Esophagus muscularis mucosa (tissue), 4 donors: ENCODE results near the gene MACROD2. TPM values are rescaled to one million over a fixed set of nuclear protein-coding genes. Genes with fewer than 3 reads are reported as not detected.

Experiments used
- DNase-seq: peaks from one replicate; pipeline ENCODE4 v3.0.0-alpha.2; 2017; ENCODE audit errors: extremely low spot score
- H3K27ac ChIP-seq, 4 donors: fragments of 200-600 bp; sonication (generic); replicated peaks in 1 of 4; 1 replicate in 3 of 4; 2 replicates in 1 of 4; pipeline ENCODE4 v1.5.1; 2016 to 2019; ENCODE audit warnings: mild to moderate bottlenecking in 1 of 4
- H3K27me3 ChIP-seq, 4 donors: fragments of 200-600 bp; sonication (generic); one replicate each; pipeline versions ENCODE4 v1.5.1 to v1.6.0; 2016 to 2019
- H3K36me3 ChIP-seq, 4 donors: fragments of 200-600 bp; sonication (generic); one replicate each; pipeline ENCODE4 v1.5.1; 2016 to 2019
- H3K4me1 ChIP-seq, 4 donors: fragments of 200-600 bp; sonication (generic); one replicate each; pipeline ENCODE4 v1.5.1; 2016 to 2019
- H3K4me3 ChIP-seq, 4 donors: fragments of 200-600 bp; sonication (generic); 1 replicate in 2 of 4; 2 replicates in 2 of 4; pipeline ENCODE4 v1.5.1; 2016 to 2019; ENCODE audit warnings: mild to moderate bottlenecking in 4 of 4, moderate library complexity in 1 of 4
- H3K9me3 ChIP-seq, 4 donors: fragments of 200-600 bp; sonication (generic); 1 replicate in 3 of 4; 2 replicates in 1 of 4; pipeline ENCODE4 v1.5.1; 2016 to 2019
- CTCF ChIP-seq, 3 experiments: fragments of 200-600 bp in 2 of 3; fragments of 450-650 bp in 1 of 3; sonication (generic) in 2 of 3; IDR thresholded peaks; one replicate each; pipeline ENCODE4 v1.5.1; 2017 to 2019; ENCODE audit warnings: antibody characterized with exemption in 3 of 3, mild to moderate bottlenecking in 2 of 3, moderate library complexity in 1 of 3
- EP300 ChIP-seq: sonication (generic); formaldehyde crosslinking; IDR thresholded peaks from one replicate; pipeline ENCODE4 v1.6.1; 2017; ENCODE audit warnings: antibody characterized with exemption
- POLR2A ChIP-seq: fragments of 450-650 bp; IDR thresholded peaks from one replicate; pipeline ENCODE4 v1.6.1; 2017; ENCODE audit warnings: antibody characterized with exemption, moderate library complexity, mild to moderate bottlenecking, low read depth
- POLR2AphosphoS5 ChIP-seq, 2 donors: sonication (generic); formaldehyde crosslinking; IDR thresholded peaks; one replicate each; pipeline ENCODE4 v1.6.1; 2017; ENCODE audit warnings: antibody characterized with exemption in 2 of 2
- WGBS: methylation state at CpG from one replicate; pipeline ENCODE4 v1.1.5; 2018; 5-methylcytosine and 5-hydroxymethylcytosine counted together
- intact Hi-C: fragments of 100-400 bp; cut with DNase I; formaldehyde crosslinking; loops from one replicate; pipeline ENCODE4 v1.15.1; 2023
- total RNA-seq, 4 donors: library from RNA; depleted of rRNA; stranded (reverse); fragments of >200 nt; gene quantifications; one replicate each; pipeline versions ENCODE4 v1.1.0 to v1.2.1, GENCODE V29; 2016

Gene MACROD2
- total RNA-seq, 4 donors from 2014 or later, result 1.4 to 3.6 (median 2.6) TPM

GRCh38 chr20:14580418-14581074, 585.2 kb downstream of the MACROD2 start:
- Histone ChIP-seq H3K9me3 (no peaks in the 10 kb centered on the region), H3K4me3 (no peak overlapping the region), H3K27me3 (no peaks in the 10 kb centered on the region), H3K4me1 (no peaks in the 10 kb centered on the region), H3K27ac (no peak overlapping the region), H3K36me3 (no peaks in the 10 kb centered on the region)
- WGBS, result 64% methylated on average over 4 of the region's 4 CpGs
- intact Hi-C loops, result no loop called here
- DNase-seq, result no peak
- no peak for TF ChIP-seq POLR2AphosphoS5 (IDR thresholded peaks at IDR 0.05)
- TF ChIP-seq POLR2A, result no peak
- no peak for TF ChIP-seq EP300
- no peak for TF ChIP-seq CTCF (IDR thresholded peaks at IDR 0.05)

DNA sequence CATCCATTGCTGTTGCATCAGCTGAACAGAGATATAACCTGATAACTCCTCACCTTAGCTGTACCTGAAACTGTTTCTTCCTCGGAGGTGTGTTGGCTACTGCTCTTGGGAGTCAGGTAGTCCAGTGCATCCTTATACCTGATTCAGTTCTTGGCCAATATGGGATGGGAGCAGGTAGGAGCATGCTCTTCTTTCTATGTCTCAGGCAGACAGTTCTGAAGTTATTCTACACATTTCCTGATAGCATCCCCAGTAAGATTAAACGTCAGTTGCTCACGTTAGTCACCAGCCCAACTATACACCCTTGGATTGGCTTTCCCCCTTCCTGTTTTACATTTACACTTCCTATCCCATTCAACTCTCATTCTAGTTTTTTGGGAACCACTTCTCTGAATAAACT, 586.4 kb downstream of the MACROD2 start:
- H3K9me3 ChIP-seq, result no peaks in the 10 kb centered on the region
- H3K27me3 ChIP-seq, result no peaks in the 10 kb centered on the region
- WGBS, result 90% methylated on average over 3 of the region's 3 CpGs
- no peak for TF ChIP-seq CTCF (IDR thresholded peaks at IDR 0.05)
- H3K4me3 ChIP-seq, result no peak overlapping the region
- H3K36me3 ChIP-seq, result no peaks in the 10 kb centered on the region
- intact Hi-C loops, result no loop called here
- H3K27ac ChIP-seq, result no peak overlapping the region
- no peaks in the 10 kb centered on the region for H3K4me1 ChIP-seq
- DNase-seq, result no peak

- H3K4me1 ChIP-seq, result no peaks in the 10 kb centered on the region
- WGBS, result 67% methylated on average over 3 of the region's 3 CpGs
- no peaks in the 10 kb centered on the region for H3K9me3 ChIP-seq
- intact Hi-C loops, result no loop called here
- H3K27me3 ChIP-seq, result no peaks in the 10 kb centered on the region
- H3K36me3 ChIP-seq, result no peaks in the 10 kb centered on the region
- no peak for DNase-seq
- TF ChIP-seq POLR2AphosphoS5 (IDR thresholded peaks at IDR 0.05), result no peak
- TF ChIP-seq POLR2A, result no peak
- no peak overlapping the region for H3K4me3 ChIP-seq
- no peak overlapping the region for H3K27ac ChIP-seq
These were observed 587.5 kb downstream of the MACROD2 start for GRCh38 chr20:14582855-14583254.

DNA sequence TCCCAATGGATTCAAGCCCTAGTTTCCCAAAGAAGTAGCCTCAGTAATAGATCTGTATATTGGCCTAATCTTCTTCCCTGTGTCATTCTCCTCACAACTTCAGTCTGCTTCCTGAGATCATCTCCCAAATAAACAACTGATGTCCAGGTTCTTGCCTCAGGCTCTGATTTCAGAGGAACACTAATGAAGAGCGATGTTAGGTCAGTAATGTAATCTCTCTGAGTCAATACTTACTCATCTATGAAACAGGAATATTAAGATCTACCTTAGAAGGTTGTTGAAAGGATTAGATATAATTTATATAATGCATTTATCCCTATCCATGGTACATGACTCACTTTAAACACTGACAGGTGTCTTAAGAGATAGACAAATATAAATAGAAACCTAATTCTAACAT, 588.1 kb downstream of the MACROD2 start:
- no peaks in the 10 kb centered on the region for H3K4me1 ChIP-seq
- intact Hi-C loops, result no loop called here
- WGBS, result 79% methylated on average over 1 of the region's 1 CpG

GRCh38 chr20:14589383-14589782, 594.1 kb downstream of the MACROD2 start:
- H3K9me3 ChIP-seq, result peaks cover 0 to 12% (median 8%) of the 10 kb centered on the region in 4 donors
- no peak for TF ChIP-seq EP300
- no peak for TF ChIP-seq POLR2A
- TF ChIP-seq CTCF (IDR thresholded peaks at IDR 0.05), result no peak
- no peak for TF ChIP-seq POLR2AphosphoS5 (IDR thresholded peaks at IDR 0.05)
- WGBS, result 64% methylated on average over 2 of the region's 2 CpGs
- intact Hi-C loops, result no loop called here
- no peak for DNase-seq
- H3K36me3 ChIP-seq, result no peaks in the 10 kb centered on the region
- H3K4me1 ChIP-seq, result no peaks in the 10 kb centered on the region
- H3K27ac ChIP-seq, result no peak overlapping the region
- H3K27me3 ChIP-seq, result no peaks in the 10 kb centered on the region
- H3K4me3 ChIP-seq, result no peak overlapping the region

More for the DNA sequence above, 588.1 kb downstream of the MACROD2 start:
- TF ChIP-seq POLR2AphosphoS5 (IDR thresholded peaks at IDR 0.05), result no peak
- TF ChIP-seq POLR2A, result no peak
- TF ChIP-seq EP300, result no peak
- no peak for TF ChIP-seq CTCF (IDR thresholded peaks at IDR 0.05)
- Histone ChIP-seq H3K27me3 (no peaks in the 10 kb centered on the region), H3K4me3 (no peak overlapping the region), H3K27ac (no peak overlapping the region), H3K9me3 (peaks cover 0 to 1% (median 0%) of the 10 kb centered on the region in 4 donors), H3K36me3 (no peaks in the 10 kb centered on the region)
- DNase-seq, result no peak
